ENCODE results near the gene DHDDS.
"Not testable (repeated sequence)": the region's sequence is repeated elsewhere in the genome, so short reads cannot be mapped to it uniquely, and the experiment has no call there.

The DHDDS gene

DNA sequence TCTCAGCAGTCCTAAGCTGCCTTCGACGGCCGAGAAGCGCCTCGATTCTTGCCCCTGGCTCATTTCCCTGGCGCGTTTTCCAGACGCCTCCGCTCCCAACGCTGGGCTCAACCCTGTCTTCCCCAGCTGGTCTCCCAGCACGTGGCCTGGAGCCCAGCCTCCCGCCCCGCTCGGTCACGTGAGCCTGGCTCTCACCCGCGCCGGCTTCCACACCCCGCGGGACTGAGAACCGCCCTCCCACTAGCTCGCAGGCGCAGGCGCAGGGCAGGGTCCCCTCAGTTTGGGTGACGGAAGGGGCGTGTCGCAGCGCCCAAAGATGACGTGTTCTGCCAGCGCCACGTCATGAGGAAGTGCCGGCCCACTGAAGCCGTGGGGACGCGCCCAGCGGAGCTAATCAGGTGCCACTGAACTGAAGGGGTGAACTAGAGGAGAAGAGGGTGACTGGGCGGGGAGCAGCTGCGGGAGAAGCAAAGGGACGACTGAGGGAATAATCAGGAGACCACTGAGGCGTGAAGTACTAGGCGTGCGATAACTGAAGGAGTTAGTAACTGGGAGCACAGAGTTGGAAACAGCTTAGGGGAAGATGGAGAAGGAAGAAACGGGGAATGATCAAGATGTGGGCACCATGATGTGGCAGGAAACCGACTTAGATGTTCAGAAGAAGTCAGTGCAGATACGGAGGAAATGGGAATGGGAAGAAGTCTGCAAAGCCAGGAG is at the start of gene DHDDS:
Gene DHDDS (plus strand): TSS at position 343 of the 717 bp plus-strand sequence. CDS start 625 bp downstream, outside the sequence.
- peak; percentile 96 for FAIRE-seq
- DNase-seq (ENCODE audit: low spot score), result peak; percentile 98

- DNase-seq (ENCODE audit: low spot score), result no peak
- no peak for FAIRE-seq
Observed at GRCh38 chr1:26384076-26384475, 48.0 kb upstream of the DHDDS start.

- not testable (repeated sequence) for FAIRE-seq; DNase-seq (ENCODE audit: low spot score)
Observed at GRCh38 chr1:26385063-26385462, 47.1 kb upstream of the DHDDS start.

DNA sequence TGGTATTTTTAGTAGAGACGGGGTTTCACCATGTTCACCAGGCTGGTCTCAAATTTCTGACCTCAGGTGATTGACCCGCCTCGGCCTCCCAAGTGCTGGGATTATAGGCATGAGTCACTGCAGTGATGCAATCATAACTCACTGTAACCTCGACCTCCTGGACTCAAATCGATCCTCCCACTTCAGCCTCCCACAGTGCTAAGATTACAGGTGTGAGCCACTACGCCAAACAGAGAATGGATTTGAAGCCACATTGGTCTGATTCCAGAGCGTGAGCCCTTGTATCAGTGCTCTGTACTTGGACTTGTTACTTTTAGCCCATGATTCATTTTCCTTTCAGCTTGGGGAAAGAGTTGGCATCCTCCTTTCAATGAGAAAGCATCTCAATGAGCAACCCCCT is 44.7 kb upstream of the DHDDS start:
- DNase-seq (ENCODE audit: low spot score), result no peak
- FAIRE-seq, result no peak

DNA sequence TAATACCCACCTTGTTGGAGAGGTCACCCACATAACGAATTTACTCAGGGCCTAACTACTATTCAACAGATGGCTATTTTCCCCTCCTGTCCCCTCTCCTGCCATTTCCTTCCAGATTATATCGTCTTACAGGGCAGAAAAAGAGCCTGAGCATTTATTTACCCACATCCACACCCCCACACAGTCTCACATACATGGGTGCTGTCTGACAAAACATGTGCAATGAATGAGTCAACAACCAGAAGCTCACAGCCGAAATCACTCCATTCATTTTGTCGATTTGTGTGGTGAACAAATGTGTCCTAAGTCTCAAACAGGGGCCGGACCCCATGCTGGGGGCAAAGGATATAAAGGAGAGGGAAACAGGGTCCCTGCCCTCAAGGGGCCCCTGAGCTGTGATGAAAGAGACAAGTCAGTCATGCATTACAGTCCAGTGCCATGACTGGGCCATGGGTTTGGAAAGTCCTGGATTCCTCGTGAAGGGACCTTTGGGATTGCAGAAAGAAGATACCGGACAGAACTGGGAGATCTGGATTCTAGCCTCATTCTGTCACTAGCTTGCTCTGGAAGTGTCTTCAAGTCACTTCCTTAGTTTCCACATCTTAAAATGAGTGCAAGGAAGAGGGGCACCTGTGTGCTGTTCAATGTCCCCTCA is 43.2 kb upstream of the DHDDS start:
- no peak for DNase-seq (ENCODE audit: low spot score)
- FAIRE-seq, result no peak

GRCh38 chr1:26389604-26390247 is 42.4 kb upstream of the DHDDS start:
- DNase-seq (ENCODE audit: low spot score), result no peak
- FAIRE-seq, result no peak

GRCh38 chr1:26391450-26391849 is 40.7 kb upstream of the DHDDS start:
- FAIRE-seq (no peak), DNase-seq (ENCODE audit: low spot score) (peak; percentile 48)

- FAIRE-seq (no peak), DNase-seq (ENCODE audit: low spot score) (no peak)
Observed at GRCh38 chr1:26395754-26396153, 36.4 kb upstream of the DHDDS start.

DNA sequence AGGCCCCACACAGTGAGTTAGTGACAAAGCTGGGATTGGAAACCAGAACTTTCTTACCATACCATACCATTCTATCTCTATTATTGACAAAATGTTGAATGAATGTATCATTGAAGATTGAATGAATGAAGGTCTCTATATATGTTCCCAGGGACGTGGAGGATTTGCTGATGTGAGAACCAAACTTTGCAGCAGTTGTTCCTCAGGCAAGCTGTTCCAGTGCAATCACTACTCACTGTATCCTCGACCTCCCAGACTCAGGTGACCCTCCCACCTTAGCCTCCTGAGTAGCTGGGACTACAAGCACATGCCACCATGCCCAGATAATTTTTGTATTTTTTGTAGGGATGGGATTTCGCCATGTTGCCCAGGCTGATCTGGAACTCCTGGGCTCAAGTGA is 33.1 kb upstream of the DHDDS start:
- DNase-seq (ENCODE audit: low spot score), result no peak
- no peak for FAIRE-seq

GRCh38 chr1:26401891-26402290 is 30.2 kb upstream of the DHDDS start:
- no peak for FAIRE-seq

GRCh38 chr1:26403656-26404055 is 28.5 kb upstream of the DHDDS start:
- no peak for FAIRE-seq
- no peak for DNase-seq (ENCODE audit: low spot score)

More at GRCh38 chr1:26401891-26402290, 30.2 kb upstream of the DHDDS start:
- DNase-seq (ENCODE audit: low spot score), result no peak

DNA sequence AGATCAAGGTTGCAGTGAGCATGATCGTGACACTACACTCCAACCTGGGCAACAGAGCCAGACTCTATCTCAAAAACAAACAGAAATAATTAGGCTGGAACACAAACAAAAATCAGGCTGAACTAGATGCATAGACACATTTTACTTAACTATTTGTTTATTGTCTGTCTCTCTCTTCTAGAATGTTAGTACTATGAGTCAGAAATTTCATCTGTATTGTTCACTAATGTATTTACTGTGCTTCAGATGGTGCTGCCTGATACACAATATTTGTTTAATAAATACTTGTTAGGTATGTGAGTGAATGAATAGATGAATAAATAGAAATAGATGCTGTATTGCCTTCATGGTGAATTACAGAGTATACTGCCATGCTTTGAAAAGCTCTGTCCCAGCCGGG is 27.5 kb upstream of the DHDDS start:
- no peak for FAIRE-seq
- DNase-seq (ENCODE audit: low spot score), result no peak

- DNase-seq (ENCODE audit: low spot score), result no peak
- no peak for FAIRE-seq
Observed at GRCh38 chr1:26405281-26405915, 26.7 kb upstream of the DHDDS start.

DNA sequence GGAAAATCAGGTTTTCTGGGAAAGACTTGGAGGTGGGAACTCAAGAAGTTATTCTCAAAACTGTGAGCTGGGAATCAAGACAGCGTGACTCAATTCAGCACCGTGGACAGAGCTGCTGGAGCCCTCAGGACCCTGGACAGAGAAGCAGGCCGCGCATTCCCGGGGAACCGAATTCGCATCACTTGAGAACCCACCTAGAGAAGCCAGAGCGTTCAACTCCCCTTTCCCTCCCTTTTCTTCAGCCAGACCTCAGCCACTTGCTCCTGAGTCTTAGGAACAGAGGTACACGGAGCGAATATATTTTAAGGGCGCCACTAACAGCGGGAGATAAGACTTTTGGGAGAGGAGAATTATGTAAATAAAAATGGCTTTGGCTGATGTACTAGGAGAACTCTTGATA is 23.5 kb upstream of the DHDDS start:
- FAIRE-seq (no peak), DNase-seq (ENCODE audit: low spot score) (peak; percentile 79)

GRCh38 chr1:26409191-26409807 is 22.8 kb upstream of the DHDDS start:
- FAIRE-seq, result no peak
- no peak for DNase-seq (ENCODE audit: low spot score)

- no peak for FAIRE-seq
- DNase-seq (ENCODE audit: low spot score), result no peak
Observed at GRCh38 chr1:26410706-26411623, 21.2 kb upstream of the DHDDS start, which contains the start of gene LIN28A. Gene LIN28A (plus strand): TSS chr1:26410817. CDS start chr1:26410892, 75 bp downstream.

GRCh38 chr1:26411624-26412074 is 20.5 kb upstream of the DHDDS start:
- FAIRE-seq (no peak), DNase-seq (ENCODE audit: low spot score) (no peak)

- FAIRE-seq, result no peak
- DNase-seq (ENCODE audit: low spot score), result no peak
Observed at GRCh38 chr1:26412180-26412840, 19.8 kb upstream of the DHDDS start.

DNA sequence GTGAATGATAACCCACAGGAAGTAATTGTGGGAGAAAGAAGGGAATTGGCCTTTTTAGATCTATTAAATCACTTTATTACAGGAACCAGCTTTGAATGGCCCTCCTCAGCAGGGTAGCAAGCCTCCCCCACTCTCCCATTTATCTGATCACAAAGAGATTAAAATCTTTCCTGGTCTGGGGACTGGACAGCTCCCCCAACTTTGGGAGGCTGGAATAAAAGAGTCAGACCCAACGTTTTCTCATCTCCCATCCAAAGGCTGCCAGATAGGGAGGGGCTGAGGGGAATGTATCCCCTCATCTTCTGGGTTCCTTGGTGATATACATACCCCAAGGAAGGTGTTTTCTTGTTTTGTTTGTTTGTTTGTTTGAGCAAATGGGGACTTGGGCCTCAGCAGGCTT is 19.1 kb upstream of the DHDDS start:
- DNase-seq (ENCODE audit: low spot score), result no peak
- no peak for FAIRE-seq
